OCI-M2 (cell line): ENCODE data around the gene CCDC71L.

Source experiments
- DNase-seq: peaks from one replicate; lab custom pipeline; 2025; ENCODE audit not compliant: unreplicated experiment; lab: John Stamatoyannopoulos, UW

The CCDC71L gene

GRCh38 chr7:106659166-106659962, 1.6 kb downstream of the CCDC71L start:
- no peak for DNase-seq

- DNase-seq, result no peak
Observed at GRCh38 chr7:106658316-106659165, 2.4 kb downstream of the CCDC71L start.

GRCh38 chr7:106657085-106657991, 3.6 kb downstream of the CCDC71L start:
- DNase-seq, result no peak

GRCh38 chr7:106655703-106656498, 5.1 kb downstream of the CCDC71L start:
- DNase-seq, result no peak

- no peak for DNase-seq
Observed at GRCh38 chr7:106653488-106653887, 7.5 kb downstream of the CCDC71L start.

GRCh38 chr7:106652909-106653308, 8.0 kb downstream of the CCDC71L start:
- no peak for DNase-seq

- DNase-seq, result no peak
Observed at GRCh38 chr7:106652092-106652491, 8.9 kb downstream of the CCDC71L start.

GRCh38 chr7:106646256-106646655, 14.7 kb downstream of the CCDC71L start:
- no peak for DNase-seq

- no peak for DNase-seq
Observed at GRCh38 chr7:106644999-106645398, 16.0 kb downstream of the CCDC71L start.

GRCh38 chr7:106643216-106644000, 17.6 kb downstream of the CCDC71L start:
- DNase-seq, result no peak

GRCh38 chr7:106641416-106641815, 19.5 kb downstream of the CCDC71L start:
- DNase-seq, result no peak

GRCh38 chr7:106640368-106641141, 20.4 kb downstream of the CCDC71L start:
- DNase-seq, result no peak

GRCh38 chr7:106639476-106640334, 21.3 kb downstream of the CCDC71L start:
- DNase-seq, result no peak

GRCh38 chr7:106635411-106635810, 25.5 kb downstream of the CCDC71L start:
- no peak for DNase-seq

- DNase-seq, result no peak
Observed at GRCh38 chr7:106634958-106635357, 26.0 kb downstream of the CCDC71L start.

GRCh38 chr7:106630648-106631047, 30.3 kb downstream of the CCDC71L start:
- no peak for DNase-seq

- no peak for DNase-seq
Observed at GRCh38 chr7:106629516-106629915, 31.4 kb downstream of the CCDC71L start.
